ENCODE measurements around the gene HMGXB3.

GRCh38 chr5:150073677-150074076 is 73.1 kb downstream of the HMGXB3 start:
- TF ChIP-seq CTCF (conservative IDR thresholded peaks at IDR 0.05), result no peak
- TF ChIP-seq EZH2 (IDR thresholded peaks at IDR 0.05; ENCODE audit: low read depth), result no peak

Data from PC-9 (cell line).